ENCODE measurements around the gene LYPD1.

The LYPD1 gene

DNA sequence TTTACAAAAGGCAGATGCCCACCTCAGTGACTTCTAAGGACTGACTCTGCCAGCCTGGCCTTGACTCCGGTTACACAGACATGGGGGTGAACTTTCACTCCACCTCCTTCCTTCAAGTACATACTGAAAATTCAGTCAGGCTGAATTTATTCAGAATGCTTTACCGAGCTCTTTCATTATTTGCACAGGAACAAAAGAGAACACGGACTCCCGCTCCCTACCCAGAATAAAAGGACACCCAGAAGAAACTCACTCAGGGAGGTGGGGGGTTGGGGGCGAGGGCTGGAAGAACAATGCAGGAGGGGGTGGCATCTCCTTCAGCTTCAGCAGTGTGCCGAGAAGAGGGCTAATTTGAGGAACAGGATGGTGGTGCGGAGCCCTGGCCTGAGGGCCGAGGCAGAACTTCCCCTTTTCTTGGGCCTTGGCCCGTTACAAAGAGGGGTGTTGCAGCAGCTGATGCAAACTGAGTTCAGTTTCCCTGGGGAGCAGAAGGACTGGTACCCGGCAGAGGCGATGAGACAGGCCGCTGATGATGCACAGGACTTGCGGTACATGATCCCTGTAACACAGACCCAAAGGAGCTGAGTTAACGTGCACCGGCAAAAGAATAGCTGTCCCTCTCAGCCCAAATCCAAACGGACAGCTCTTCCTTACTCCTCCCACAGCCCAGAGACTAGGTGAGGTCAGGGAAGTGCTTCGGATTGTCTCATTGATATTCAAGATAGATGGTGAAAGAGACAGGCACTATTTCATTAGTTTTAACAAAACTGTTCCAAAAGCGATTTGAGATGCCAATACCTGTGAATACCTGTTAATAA lies 24.1 kb downstream of the LYPD1 start:
- no peak for DNase-seq (ENCODE audit: low read depth, low spot score)
- TF ChIP-seq CTCF (IDR thresholded peaks at IDR 0.05; ENCODE audit: low read depth, low read length) = no peak
- in situ Hi-C loops (cut with HindIII; ENCODE audit: low sequenced_read_pairs) = no loop called here
- H3K4me3 ChIP-seq (ENCODE audit: low read depth, low read length) = no peak overlapping the region

DNA sequence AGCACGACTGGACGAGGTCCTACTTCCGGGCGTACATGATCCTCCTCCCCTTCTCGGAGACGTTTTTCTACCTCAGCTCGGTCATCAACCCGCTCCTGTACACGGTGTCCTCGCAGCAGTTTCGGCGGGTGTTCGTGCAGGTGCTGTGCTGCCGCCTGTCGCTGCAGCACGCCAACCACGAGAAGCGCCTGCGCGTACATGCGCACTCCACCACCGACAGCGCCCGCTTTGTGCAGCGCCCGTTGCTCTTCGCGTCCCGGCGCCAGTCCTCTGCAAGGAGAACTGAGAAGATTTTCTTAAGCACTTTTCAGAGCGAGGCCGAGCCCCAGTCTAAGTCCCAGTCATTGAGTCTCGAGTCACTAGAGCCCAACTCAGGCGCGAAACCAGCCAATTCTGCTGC lies 24.8 kb downstream of the LYPD1 start:
- in situ Hi-C loops (cut with HindIII; ENCODE audit: low sequenced_read_pairs) = no loop called here
- no peak for TF ChIP-seq CTCF (IDR thresholded peaks at IDR 0.05; ENCODE audit: low read depth, low read length)
- H3K4me3 ChIP-seq (ENCODE audit: low read depth, low read length) = no peak overlapping the region
- no peak for DNase-seq (ENCODE audit: low read depth, low spot score)

DNA sequence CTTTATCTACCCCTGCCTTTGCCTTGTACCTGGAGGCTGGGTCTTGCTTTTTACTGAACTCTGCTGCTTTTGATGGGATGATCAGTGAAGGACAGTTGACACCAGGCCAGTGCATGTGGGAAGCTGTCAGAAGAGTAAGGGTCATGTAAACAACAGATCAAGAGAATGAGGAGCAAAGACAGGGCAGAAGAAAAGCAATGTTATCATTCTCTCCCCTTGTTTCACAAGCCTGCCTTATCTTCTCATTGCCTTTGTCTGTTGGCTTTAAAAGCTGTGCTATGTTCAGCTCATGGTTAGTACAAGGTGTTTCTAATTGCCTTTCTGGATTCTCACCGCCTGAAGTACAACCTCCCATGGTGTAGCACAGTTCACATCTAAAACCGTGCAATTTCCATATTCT lies 27.6 kb downstream of the LYPD1 start:
- in situ Hi-C loops (cut with HindIII; ENCODE audit: low sequenced_read_pairs) = no loop called here
- no peak overlapping the region for H3K4me3 ChIP-seq (ENCODE audit: low read depth, low read length)
- TF ChIP-seq CTCF (IDR thresholded peaks at IDR 0.05; ENCODE audit: low read depth, low read length) = no peak
- DNase-seq (ENCODE audit: low read depth, low spot score) = no peak

GRCh38 chr2:132641819-132642218 lies 28.2 kb downstream of the LYPD1 start:
- DNase-seq (ENCODE audit: low read depth, low spot score) = no peak
- TF ChIP-seq CTCF (IDR thresholded peaks at IDR 0.05; ENCODE audit: low read depth, low read length) = no peak
- in situ Hi-C loops (cut with HindIII; ENCODE audit: low sequenced_read_pairs) = no loop called here
- H3K4me3 ChIP-seq (ENCODE audit: low read depth, low read length) = no peak overlapping the region

GRCh38 chr2:132640116-132640515 lies 29.9 kb downstream of the LYPD1 start:
- in situ Hi-C loops (cut with HindIII; ENCODE audit: low sequenced_read_pairs) = no loop called here
- H3K4me3 ChIP-seq (ENCODE audit: low read depth, low read length) = no peak overlapping the region
- no peak for DNase-seq (ENCODE audit: low read depth, low spot score)
- TF ChIP-seq CTCF (IDR thresholded peaks at IDR 0.05; ENCODE audit: low read depth, low read length) = no peak

DNA sequence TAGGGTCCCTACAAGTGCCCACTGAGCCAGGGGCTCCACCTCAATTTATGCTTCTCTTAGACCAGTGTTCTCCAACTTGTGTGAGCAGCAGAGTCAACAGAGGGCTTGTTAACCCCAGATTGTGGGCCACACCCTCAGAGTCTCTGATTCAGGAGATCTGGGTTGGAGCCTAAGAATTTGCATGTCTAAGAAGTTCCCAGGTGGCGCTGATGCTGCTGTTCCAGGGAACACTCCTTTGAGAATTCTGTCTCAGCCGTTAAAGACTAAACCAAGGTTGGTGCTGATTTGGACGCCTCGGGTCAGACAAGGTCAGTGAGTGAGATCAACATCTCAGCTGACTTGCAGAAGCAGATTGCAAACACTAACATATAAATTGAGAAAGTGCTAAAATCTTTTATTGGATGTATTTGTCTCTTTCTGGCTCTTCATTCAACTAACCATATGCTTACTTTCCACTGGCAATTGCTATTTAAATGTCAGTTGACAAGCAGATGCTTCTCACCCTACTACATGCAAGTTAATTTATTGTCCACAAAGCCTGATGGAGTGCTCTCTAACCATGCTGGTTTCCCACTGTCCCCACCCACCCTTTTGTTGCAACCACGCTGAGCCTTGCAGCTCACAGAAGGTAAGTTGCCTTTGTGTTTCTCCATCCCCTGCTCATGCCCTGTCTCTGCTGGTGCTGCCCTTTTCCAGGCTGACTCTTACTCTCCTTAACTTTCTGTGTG lies 31.5 kb downstream of the LYPD1 start:
- no peak overlapping the region for H3K4me3 ChIP-seq (ENCODE audit: low read depth, low read length)
- no peak for TF ChIP-seq CTCF (IDR thresholded peaks at IDR 0.05; ENCODE audit: low read depth, low read length)
- in situ Hi-C loops (cut with HindIII; ENCODE audit: low sequenced_read_pairs) = no loop called here
- no peak for DNase-seq (ENCODE audit: low read depth, low spot score)

Data from astrocyte of the spinal cord (primary cell).